CD4-positive, alpha-beta memory T cell (primary cell): ENCODE data around the gene RSL24D1. TPM values are rescaled to one million over a fixed set of nuclear protein-coding genes. Genes with fewer than 3 reads are reported as not detected.

Experiments used
- CTCF ChIA-PET: fragments of 350-600 bp; sonication (Branson Sonifier 250); formaldehyde crosslinking; loops from one replicate; lab custom pipeline; 2021; ENCODE audit warnings: inconsistent platforms; ENCODE audit not compliant: partially characterized antibody; lab: Charles Lee
- POLR2A ChIA-PET: fragments of 350-600 bp; sonication (Branson Sonifier 250); formaldehyde crosslinking; loops from one replicate; lab custom pipeline; 2021; ENCODE audit not compliant: partially characterized antibody; lab: Charles Lee
- DNase-seq, 5 donors: peaks; one replicate each; pipeline versions ENCODE4 v3.0.0 to v3.0.0-alpha.2; 2020 to 2022; ENCODE audit warnings: mixed read lengths in 1 of 5
- H3K27ac ChIP-seq: one replicate; pipeline ENCODE4 v1.7.0; 2013; ENCODE audit warnings: low read depth, low read length
- H3K27me3 ChIP-seq: 2 replicates; pipeline ENCODE4 v1.7.0; 2013; ENCODE audit warnings: mild to moderate bottlenecking, low read length, moderate library complexity; ENCODE audit not compliant: insufficient read depth
- H3K36me3 ChIP-seq: 2 replicates; pipeline ENCODE4 v1.7.0; 2013; ENCODE audit warnings: mild to moderate bottlenecking, low read length, moderate library complexity; ENCODE audit not compliant: insufficient read depth
- H3K4me1 ChIP-seq: 2 replicates; pipeline ENCODE4 v1.7.0; 2013; ENCODE audit warnings: mild to moderate bottlenecking, low read length, moderate library complexity; ENCODE audit not compliant: insufficient read depth
- H3K4me3 ChIP-seq, 2 donors: one replicate each; pipeline ENCODE4 v1.7.0; 2013; ENCODE audit warnings: low read length in 2 of 2, mild to moderate bottlenecking in 1 of 2
- H3K9me3 ChIP-seq, 2 donors: one replicate each; pipeline ENCODE4 v1.7.0; 2013; ENCODE audit warnings: low read length in 2 of 2, control low read depth in 1 of 2; ENCODE audit not compliant: control insufficient read depth in 1 of 2
- H3K27ac Mint-ChIP-seq, 7 donors: one replicate each; pipeline ENCODE4 v1.8.0; 2020 to 2021; ENCODE audit warnings: mixed read lengths in 7 of 7, mild to moderate bottlenecking in 6 of 7, inconsistent platforms in 3 of 7, moderate library complexity in 3 of 7
- H3K27me3 Mint-ChIP-seq, 2 donors: one replicate each; pipeline ENCODE4 v1.8.0; 2020 to 2021; ENCODE audit warnings: mixed read lengths in 2 of 2
- H3K36me3 Mint-ChIP-seq, 2 donors: one replicate each; pipeline ENCODE4 v1.8.0; 2020 to 2021; ENCODE audit warnings: mixed read lengths in 2 of 2, inconsistent platforms in 1 of 2, mild to moderate bottlenecking in 1 of 2
- H3K4me1 Mint-ChIP-seq, 4 donors: one replicate each; pipeline ENCODE4 v1.8.0; 2020 to 2021; ENCODE audit warnings: mixed read lengths in 4 of 4, mild to moderate bottlenecking in 1 of 4
- H3K4me3 Mint-ChIP-seq, 8 donors: one replicate each; pipeline ENCODE4 v1.8.0; 2020 to 2021; ENCODE audit warnings: mixed read lengths in 8 of 8, mild to moderate bottlenecking in 7 of 8, moderate library complexity in 6 of 8, inconsistent platforms in 3 of 8
- H3K9me3 Mint-ChIP-seq, 8 donors: one replicate each; pipeline ENCODE4 v1.8.0; 2020 to 2021; ENCODE audit warnings: mixed read lengths in 8 of 8, mild to moderate bottlenecking in 5 of 8, inconsistent platforms in 3 of 8, moderate library complexity in 1 of 8
- intact Hi-C: fragments of 100-400 bp; cut with micrococcal nuclease; formaldehyde crosslinking; loops from one replicate; pipeline ENCODE4 v1.15.1; 2023
- polyA plus RNA-seq, 2 donors: library from polyadenylated mRNA; unstranded; fragments of 300-500 nt; fragmentation: Illumina TruSeq; gene quantifications; one replicate each; pipeline ENCODE4 v1.2.3, GENCODE V29; 2021
- total RNA-seq, 2 experiments: library from RNA; stranded (reverse); gene quantifications; one replicate each; pipeline ENCODE4 v1.2.3, GENCODE V29; 2021

The RSL24D1 gene
- total and polyA plus RNA-seq, 4 experiments from 2014 or later = 82.6 to 153 (median 105) TPM

GRCh38 chr15:55238877-55239276, 42.1 kb upstream of the RSL24D1 start:
- intact Hi-C loops = no loop called here
- ChIA-PET CTCF (interaction anchor here (1.5 kb wide), 1 partner anchor 10 kb away, joined by 3 read pairs; no protein-coding TSS in a partner anchor), POLR2A (no interaction called here)
- H3K36me3 ChIP-seq = no peaks in the 10 kb centered on the region
- no peaks in the 10 kb centered on the region for H3K27me3 Mint-ChIP-seq
- peaks cover 27 to 62% (median 44%) of the 10 kb centered on the region in 4 donors for H3K4me1 Mint-ChIP-seq
- H3K27ac Mint-ChIP-seq = no peak overlapping the region
- H3K27ac ChIP-seq = no peak overlapping the region
- no peak overlapping the region for H3K4me3 Mint-ChIP-seq
- H3K9me3 Mint-ChIP-seq = no peaks in the 10 kb centered on the region
- DNase-seq = no peak
- peaks cover 17 to 22% of the 10 kb centered on the region in 2 donors for H3K36me3 Mint-ChIP-seq
- no peaks in the 10 kb centered on the region for H3K9me3 ChIP-seq
- H3K4me1 ChIP-seq = peaks cover 35% of the 10 kb centered on the region
- no peaks in the 10 kb centered on the region for H3K27me3 ChIP-seq
- H3K4me3 ChIP-seq = no peak overlapping the region

- ChIA-PET CTCF (interaction anchor here (1.0 to 1.7 kb wide), 2 partner anchors 19 to 54 kb away, joined by 4 to 8 read pairs; no protein-coding TSS in a partner anchor), POLR2A (no interaction called here)
- no peaks in the 10 kb centered on the region for H3K9me3 ChIP-seq
- no peak for DNase-seq
- H3K4me1 ChIP-seq = peaks cover 35% of the 10 kb centered on the region
- intact Hi-C loops = no loop called here
- H3K4me3 ChIP-seq = no peak overlapping the region
- Mint-ChIP-seq H3K27ac (peak overlapping the region in 1 of 7 donors; percentile 42), H3K4me1 (peaks cover 23 to 52% (median 40%) of the 10 kb centered on the region in 4 donors), H3K4me3 (no peak overlapping the region), H3K9me3 (no peaks in the 10 kb centered on the region), H3K36me3 (peaks cover 21 to 27% of the 10 kb centered on the region in 2 donors), H3K27me3 (no peaks in the 10 kb centered on the region)
- no peaks in the 10 kb centered on the region for H3K36me3 ChIP-seq
- H3K27me3 ChIP-seq = no peaks in the 10 kb centered on the region
- H3K27ac ChIP-seq = no peak overlapping the region
These were observed 40.7 kb upstream of the RSL24D1 start for GRCh38 chr15:55237219-55238130.

GRCh38 chr15:55235546-55236036, 38.9 kb upstream of the RSL24D1 start:
- H3K4me1 Mint-ChIP-seq = peaks cover 19 to 46% (median 36%) of the 10 kb centered on the region in 4 donors
- DNase-seq = no peak
- POLR2A ChIA-PET = interaction anchor here (1.0 kb wide), 1 partner anchor 32 kb away, joined by 4 read pairs; no protein-coding TSS in a partner anchor

GRCh38 chr15:55234800-55235104, 38.0 kb upstream of the RSL24D1 start:
- Mint-ChIP-seq H3K4me1 (peaks cover 21 to 46% (median 35%) of the 10 kb centered on the region in 4 donors), H3K9me3 (no peaks in the 10 kb centered on the region), H3K27ac (peak overlapping the region in 1 of 7 donors; percentile 6), H3K36me3 (peaks cover 33 to 34% of the 10 kb centered on the region in 2 donors), H3K27me3 (no peaks in the 10 kb centered on the region), H3K4me3 (no peak overlapping the region)
- no peak for DNase-seq
- ChIA-PET POLR2A (interaction anchor here (1.0 kb wide), 1 partner anchor 33 kb away, joined by 4 read pairs; no protein-coding TSS in a partner anchor), CTCF (interaction anchor here (1.0 kb wide), 1 partner anchor 14 kb away, joined by 3 read pairs; no protein-coding TSS in a partner anchor)
- H3K4me3 ChIP-seq = no peak overlapping the region
- no peaks in the 10 kb centered on the region for H3K27me3 ChIP-seq
- H3K9me3 ChIP-seq = no peaks in the 10 kb centered on the region
- no peak overlapping the region for H3K27ac ChIP-seq
- H3K36me3 ChIP-seq = no peaks in the 10 kb centered on the region
- H3K4me1 ChIP-seq = peaks cover 24% of the 10 kb centered on the region
- intact Hi-C loops = no loop called here

More at GRCh38 chr15:55235546-55236036, 38.9 kb upstream of the RSL24D1 start:
- peak overlapping the region in 1 of 7 donors; percentile 9 for H3K27ac Mint-ChIP-seq
- Histone ChIP-seq H3K4me3 (no peak overlapping the region), H3K27ac (no peak overlapping the region), H3K36me3 (no peaks in the 10 kb centered on the region), H3K27me3 (no peaks in the 10 kb centered on the region), H3K4me1 (peaks cover 27% of the 10 kb centered on the region), H3K9me3 (no peaks in the 10 kb centered on the region)
- intact Hi-C loops = no loop called here
- no peaks in the 10 kb centered on the region for H3K27me3 Mint-ChIP-seq
- CTCF ChIA-PET = interaction anchor here (0.6 to 1.0 kb wide), 2 partner anchors 15 to 18 kb away, joined by 3 read pairs; no protein-coding TSS in a partner anchor
- no peaks in the 10 kb centered on the region for H3K9me3 Mint-ChIP-seq
- H3K36me3 Mint-ChIP-seq = peaks cover 28 to 34% of the 10 kb centered on the region in 2 donors
- no peak overlapping the region for H3K4me3 Mint-ChIP-seq

- Histone ChIP-seq H3K9me3 (no peaks in the 10 kb centered on the region), H3K4me1 (peaks cover 21% of the 10 kb centered on the region), H3K4me3 (no peak overlapping the region), H3K36me3 (no peaks in the 10 kb centered on the region), H3K27ac (no peak overlapping the region), H3K27me3 (no peaks in the 10 kb centered on the region)
- no peak for DNase-seq
- no peaks in the 10 kb centered on the region for H3K9me3 Mint-ChIP-seq
- peak overlapping the region in 1 of 7 donors; percentile 6 for H3K27ac Mint-ChIP-seq
- intact Hi-C loops = no loop called here
- H3K27me3 Mint-ChIP-seq = no peaks in the 10 kb centered on the region
- POLR2A ChIA-PET = interaction anchor here (1.0 kb wide), 1 partner anchor 33 kb away, joined by 4 read pairs; no protein-coding TSS in a partner anchor
- CTCF ChIA-PET = interaction anchor here (1.0 kb wide), 1 partner anchor 14 kb away, joined by 3 read pairs; no protein-coding TSS in a partner anchor
- H3K4me3 Mint-ChIP-seq = no peak overlapping the region
- peaks cover 19 to 43% (median 32%) of the 10 kb centered on the region in 4 donors for H3K4me1 Mint-ChIP-seq
- H3K36me3 Mint-ChIP-seq = peaks cover 34 to 37% of the 10 kb centered on the region in 2 donors
These were observed 37.5 kb upstream of the RSL24D1 start for GRCh38 chr15:55234104-55234799.

- Mint-ChIP-seq H3K9me3 (no peaks in the 10 kb centered on the region), H3K27ac (peak overlapping the region in 1 of 7 donors; percentile 24)
- POLR2A ChIA-PET = interaction anchor here (0.9 to 1.3 kb wide), 3 partner anchors 9 to 49 kb away, joined by 3 to 5 read pairs (median 3); no protein-coding TSS in a partner anchor
These were observed 34.7 kb upstream of the RSL24D1 start for GRCh38 chr15:55231455-55231854.

More at GRCh38 chr15:55231455-55231854, 34.7 kb upstream of the RSL24D1 start:
- peaks cover 12% of the 10 kb centered on the region for H3K4me1 ChIP-seq
- Mint-ChIP-seq H3K4me1 (peaks cover 11 to 27% (median 22%) of the 10 kb centered on the region in 4 donors), H3K4me3 (no peak overlapping the region), H3K27me3 (no peaks in the 10 kb centered on the region), H3K36me3 (peaks cover 39 to 51% of the 10 kb centered on the region in 2 donors)
- intact Hi-C loops = no loop called here
- DNase-seq = no peak
- H3K27ac ChIP-seq = no peak overlapping the region
- no peaks in the 10 kb centered on the region for H3K27me3 ChIP-seq
- peaks cover 4% of the 10 kb centered on the region for H3K36me3 ChIP-seq
- H3K4me3 ChIP-seq = no peak overlapping the region
- H3K9me3 ChIP-seq = no peaks in the 10 kb centered on the region
- CTCF ChIA-PET = interaction anchor here (0.8 to 2.0 kb wide), 4 partner anchors 14 to 208 kb away, joined by 3 to 6 read pairs (median 3); partner anchors contain the start of genes PIGB and PIGBOS1
